Raji (cell line): Measurements from ENCODE around the gene CCDC117.

Experiments used
- POLR2A ChIP-seq: IDR thresholded peaks from 2 replicates; pipeline ENCODE4 v1.6.1; 2011; ENCODE audit warnings: low read depth, low read length, control low read depth; ENCODE audit not compliant: insufficient read depth

CCDC117 gene

DNA sequence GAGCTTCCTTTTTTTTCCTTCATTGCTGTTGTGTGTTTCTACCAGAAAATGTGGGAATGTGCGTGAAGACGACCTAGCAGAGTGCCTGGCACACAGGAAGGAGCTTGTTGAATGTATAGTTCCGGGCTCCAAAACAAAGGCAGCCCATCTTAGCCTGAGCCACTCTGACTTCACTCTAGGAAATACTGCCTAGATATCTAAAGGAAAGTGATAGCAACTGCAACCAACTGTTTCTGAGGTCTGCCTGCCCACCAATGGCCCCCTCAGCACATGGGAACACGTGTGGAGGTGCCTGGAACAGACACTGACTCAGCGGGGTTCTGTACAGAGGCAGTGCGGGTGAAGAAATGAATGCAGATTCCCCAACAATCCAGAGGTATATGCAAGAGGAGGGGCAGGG, 42.6 kb downstream of the CCDC117 start:
- TF ChIP-seq POLR2A, result no peak

DNA sequence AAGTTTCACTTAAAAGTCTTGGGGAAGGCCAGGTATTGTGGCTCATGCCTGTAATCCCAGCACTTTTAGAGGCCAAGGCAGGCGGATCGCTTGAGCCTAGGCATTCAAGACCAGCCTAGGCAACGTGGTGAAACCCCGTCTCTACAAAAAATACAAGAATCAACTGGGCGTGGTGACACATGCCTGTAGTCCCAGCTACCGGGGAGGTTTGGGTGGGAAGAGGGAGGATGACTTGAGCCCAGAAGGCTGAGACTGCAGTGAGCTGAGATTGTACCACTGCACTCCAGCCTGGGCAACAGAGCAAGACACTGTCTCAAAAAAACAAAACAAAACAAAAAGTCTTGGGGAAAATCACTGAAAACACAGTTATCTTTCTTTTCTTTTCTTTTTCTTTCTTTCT, 43.2 kb downstream of the CCDC117 start:
- no peak for TF ChIP-seq POLR2A

DNA sequence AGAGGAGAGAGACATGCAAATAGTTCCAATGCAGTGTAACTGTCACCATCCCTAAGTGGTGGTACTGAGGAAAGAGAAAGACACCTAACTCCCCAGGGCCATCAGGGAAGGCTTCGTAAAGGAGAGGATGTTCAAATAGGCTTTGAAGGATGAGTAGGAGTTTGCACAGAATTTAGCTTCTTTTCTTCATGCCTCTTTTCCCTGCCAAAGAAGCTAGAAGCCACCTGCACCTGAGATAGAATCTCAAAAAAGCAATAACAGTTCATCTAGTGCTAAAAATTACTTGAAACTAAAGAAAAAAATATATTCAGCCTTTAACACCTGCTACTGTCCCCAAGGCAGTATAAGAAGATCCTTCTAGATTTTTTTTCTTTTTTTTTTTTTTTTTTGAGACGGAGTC, 44.6 kb downstream of the CCDC117 start:
- TF ChIP-seq POLR2A, result no peak

DNA sequence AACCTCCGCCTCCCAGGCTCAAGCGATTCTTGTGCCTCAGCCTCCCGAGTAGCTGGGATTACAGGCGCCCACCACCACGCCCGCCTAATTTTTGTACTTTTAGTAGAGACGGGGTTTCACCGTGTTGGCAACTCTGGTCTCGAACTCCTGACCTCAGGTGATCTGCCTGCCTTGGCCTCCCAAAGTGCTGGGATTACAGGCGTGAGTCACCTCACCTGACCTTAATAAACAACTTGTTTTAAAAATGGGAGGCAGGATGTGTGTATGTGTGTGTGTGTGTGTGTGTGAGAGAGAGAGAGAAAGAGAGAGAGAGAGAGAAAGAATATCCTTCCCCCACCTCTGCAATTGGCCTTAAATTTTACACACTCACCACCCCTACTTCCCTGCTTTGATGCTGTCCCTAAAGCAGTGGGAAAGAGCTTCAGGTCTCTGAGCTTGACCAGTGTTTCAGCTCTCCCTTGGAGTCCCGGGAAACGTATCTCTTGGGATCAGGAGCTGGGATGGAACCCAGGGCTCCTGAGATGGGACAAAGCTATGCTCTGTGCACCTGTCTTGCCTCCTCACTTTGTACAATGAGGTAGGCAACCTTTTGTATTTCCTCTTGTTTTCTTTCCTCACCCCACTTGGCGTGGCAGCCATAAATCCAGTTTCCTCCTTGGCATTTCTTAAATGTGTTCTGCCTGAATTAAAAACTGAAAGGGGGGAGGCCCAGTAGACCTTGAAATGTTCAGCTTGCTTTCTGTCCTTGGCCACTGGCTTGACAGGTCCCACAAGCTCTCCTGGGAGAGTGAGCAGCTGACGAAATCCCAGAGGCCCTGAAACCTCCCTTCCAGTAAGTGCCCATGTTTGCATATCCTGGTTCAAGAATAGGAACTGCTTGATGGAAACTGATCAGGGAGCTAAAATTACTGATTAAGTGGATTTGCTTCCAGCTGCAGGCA, 45.7 kb downstream of the CCDC117 start:
- TF ChIP-seq POLR2A, result no peak

DNA sequence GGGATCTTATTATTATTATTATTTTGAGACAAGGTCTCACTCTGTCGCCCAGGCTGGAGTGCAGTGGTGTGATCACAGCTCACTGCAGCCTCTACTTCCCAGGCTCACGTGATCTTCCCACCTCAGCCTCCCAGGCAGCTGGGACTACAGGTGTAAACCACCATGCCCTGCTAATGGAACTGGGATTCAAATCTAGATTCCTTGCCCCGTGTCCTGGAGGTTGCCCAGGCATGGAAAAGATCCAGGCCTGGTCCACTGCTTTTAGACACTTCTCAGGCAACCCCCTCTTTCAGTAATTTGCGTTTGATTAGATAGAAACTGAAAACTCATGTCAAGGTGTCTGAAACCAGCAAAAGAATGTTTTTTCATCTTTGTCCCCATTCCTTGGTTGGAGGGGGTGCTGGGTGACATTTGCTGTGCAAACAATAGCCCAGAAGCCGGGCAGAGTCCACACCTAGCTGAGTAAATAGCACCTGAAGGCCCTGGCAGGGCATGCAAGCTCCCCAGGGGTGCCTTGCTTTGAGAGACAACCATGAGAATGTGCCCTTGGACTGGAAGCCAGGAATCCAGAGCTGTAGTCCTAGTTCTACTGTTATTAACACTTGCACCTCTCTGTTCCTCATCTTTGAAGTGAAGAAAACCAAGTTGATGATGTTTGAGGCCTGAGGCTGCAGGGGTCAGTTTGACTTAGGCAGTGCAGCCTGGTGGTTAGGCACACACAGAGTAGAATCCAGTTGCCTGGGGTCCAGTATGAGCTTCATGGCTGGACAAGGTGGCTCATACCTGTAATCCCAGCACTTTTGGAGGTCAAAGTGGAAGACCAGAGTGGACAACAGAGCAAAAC, 47.0 kb downstream of the CCDC117 start:
- TF ChIP-seq POLR2A, result 0 out of 2 replicates have a peak, but pooled peaks have one; percentile 17

DNA sequence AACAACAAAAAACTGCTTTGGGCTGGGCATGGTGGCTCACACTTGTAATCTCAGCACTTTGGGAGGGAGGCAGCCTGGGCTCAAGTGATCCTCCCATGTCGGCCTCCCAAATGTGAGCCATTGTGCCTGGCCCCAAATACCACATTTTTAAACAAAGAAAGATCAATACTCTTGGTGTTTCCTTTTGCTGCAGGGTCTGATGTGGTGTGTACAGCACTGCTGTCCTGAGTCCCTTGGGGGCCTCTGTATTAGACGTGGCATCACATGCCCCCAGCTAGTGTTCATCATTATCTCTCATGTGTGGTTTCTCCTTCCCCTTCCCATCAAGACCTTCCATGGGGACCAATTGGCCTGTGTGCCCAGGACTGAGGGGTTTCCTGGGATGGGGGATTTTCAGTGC, 48.4 kb downstream of the CCDC117 start:
- no peak for TF ChIP-seq POLR2A

DNA sequence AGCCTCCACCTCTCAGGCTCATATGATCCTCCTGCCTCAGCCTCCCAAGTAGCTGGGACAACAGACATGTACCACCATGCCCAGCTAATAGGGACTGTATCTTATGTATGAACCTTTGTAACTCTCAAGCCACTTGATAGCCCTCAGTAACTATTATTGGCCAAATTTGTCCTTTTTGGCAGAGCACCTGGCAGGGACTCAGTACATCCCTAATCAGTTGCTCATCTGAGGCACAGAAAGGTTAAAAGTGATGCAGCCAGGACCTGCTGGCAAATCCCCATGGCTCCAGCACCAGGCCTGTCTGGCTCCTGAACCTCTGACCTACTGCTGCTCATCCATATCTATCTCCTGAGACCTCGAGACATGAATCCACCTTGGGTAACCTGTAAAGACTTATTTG, 49.0 kb downstream of the CCDC117 start:
- TF ChIP-seq POLR2A, result no peak

DNA sequence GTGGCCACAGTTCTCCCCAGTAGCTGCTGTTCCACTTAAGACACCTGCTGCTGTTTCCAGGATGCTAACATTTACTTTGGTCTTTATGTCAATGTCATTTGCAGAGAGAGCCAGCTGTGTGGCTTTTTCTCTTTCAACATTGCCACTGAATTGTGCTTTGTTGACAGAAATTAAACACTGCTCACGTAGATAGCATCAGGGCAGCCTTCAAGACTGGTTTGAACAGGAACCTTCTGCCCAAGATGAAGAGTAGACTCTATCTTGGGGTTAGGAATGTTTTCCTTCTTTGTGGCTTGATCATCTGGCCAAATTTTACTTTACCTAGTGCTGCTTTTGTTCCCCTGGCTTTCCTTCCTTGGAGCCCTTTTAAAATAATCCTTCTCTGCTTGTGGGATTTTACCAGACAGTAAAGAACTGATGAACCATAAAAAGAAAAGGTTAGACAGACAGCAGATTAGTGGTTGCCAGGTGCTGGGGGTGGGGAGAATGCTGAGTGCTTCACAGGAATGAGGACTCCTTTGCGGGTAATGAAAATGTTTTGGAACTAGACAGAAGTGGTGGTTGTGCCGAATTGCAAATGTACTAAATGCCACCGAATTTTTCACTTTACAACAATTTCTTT, 50.5 kb downstream of the CCDC117 start:
- 0 out of 2 replicates have a peak, but pooled peaks have one; percentile 18 for TF ChIP-seq POLR2A

DNA sequence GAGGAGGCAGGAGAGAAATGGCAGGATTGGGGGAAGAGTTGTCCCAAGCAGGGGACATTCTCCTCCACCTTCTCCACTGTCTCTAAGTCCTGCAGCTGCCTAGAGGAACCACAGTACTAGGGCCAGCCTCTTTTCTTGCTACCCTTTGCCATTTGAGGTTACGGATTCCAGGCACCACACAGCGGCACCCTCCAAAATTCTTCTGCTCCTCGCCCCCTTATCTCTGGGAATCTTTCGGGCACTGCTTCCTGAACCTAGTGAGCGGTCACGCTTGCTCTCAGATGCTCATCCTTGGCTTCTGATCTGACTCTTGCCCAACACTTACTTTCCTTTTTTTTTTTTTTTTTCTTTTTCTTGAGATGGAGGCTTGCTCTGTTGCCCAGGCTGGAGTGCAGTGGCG, 54.4 kb downstream of the CCDC117 start:
- TF ChIP-seq POLR2A, result no peak

DNA sequence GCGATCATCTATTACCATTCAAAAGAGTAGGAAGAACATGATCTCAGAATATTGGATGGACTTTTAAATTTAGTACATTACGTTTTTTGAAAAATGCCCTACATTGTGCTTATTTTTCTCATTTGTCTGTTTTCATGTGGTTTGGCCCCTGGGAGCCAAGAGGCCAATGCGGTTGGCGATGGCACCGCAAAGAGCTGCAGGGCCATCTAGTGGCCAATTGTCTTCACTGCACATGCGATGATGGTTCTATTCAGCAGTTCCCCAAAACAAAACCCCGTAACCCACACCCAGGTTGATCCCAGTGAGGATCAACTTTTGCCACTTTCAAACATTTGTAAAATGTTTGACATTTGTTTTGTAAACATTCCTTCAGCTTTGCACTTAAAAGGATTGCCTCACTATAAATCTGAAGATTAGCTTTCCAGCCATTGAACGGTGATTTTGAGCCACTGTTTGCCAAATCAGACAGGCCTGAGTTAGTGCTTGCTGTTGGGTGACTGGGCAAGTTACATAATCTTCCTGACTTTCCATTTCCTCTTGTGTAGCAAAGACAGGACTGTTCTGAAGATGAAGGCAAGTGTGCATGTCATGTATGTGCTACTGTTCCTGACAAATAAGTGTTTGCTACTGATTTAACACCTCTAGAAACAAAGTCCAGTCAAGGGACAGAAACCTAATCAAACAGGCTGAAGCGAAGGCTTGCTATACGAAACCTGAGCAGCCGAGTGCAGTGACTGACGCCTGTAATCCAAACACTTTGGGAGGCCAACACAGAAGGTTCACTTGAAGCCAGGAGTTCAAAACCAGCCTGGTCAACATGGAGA, 57.1 kb downstream of the CCDC117 start:
- no peak for TF ChIP-seq POLR2A

DNA sequence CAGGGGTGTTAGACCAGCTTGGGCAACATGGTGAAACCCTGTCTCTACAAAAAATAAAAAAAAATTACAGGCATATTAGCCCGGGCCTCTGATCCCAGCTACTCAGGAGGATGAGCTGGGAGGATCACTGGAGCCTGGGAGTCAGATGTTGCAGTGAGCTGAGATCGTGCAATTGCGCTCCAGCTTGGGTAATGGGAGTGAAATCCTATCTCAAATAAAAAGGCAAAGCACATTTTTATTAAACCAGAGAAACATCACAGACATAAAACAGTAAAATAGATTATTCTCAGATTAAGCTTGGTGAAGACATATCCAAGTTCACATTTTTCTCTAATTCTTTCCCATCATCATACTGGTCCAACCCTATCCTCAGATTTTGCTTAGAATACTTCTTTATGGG, 57.9 kb downstream of the CCDC117 start:
- no peak for TF ChIP-seq POLR2A

DNA sequence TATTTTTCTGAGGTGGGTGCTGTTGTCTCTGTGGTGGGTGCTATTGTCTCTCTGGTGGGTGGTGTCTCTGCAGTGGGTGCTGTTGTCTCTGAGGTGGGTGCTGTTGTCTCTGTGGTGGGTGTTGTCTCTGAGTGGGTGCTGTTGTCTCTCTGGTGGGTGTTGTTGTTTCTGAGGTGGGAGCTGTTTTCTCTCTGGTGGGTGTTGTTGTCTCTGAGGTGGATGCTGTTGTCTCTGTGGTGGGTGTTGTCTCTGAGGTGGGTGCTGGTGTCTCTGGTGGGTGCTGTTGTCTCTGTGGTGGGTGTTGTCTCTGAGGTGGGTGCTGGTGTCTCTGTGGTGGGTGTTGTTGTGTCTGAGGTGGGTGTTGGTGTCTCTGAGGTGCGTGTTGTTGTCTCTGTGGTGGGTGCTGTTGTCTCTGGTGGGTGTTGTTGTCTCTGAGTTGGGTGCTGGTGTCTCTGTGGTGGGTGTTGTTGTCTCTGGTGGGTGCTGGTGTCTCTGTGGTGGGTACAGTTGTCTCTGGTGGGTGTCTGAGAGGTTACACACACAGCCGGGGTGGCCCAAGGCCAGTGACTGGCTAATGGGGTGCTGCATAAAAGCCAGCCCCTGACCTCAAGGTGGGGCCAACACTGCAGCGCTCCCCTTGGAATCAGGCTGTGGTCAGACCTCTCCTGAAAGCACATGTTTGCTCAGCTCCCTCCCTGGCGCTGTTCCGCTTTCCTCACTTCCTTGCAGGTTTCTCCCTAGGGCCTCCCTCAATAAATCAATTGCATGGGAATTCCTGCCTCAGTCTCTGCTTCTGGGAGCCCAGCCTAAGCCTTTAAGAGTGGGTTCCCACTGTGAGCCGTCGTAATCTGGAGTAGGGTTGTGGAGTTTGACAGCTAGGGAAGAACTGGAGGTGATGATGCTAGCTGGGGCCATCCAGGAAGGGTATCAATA, 58.9 kb downstream of the CCDC117 start:
- no peak for TF ChIP-seq POLR2A

DNA sequence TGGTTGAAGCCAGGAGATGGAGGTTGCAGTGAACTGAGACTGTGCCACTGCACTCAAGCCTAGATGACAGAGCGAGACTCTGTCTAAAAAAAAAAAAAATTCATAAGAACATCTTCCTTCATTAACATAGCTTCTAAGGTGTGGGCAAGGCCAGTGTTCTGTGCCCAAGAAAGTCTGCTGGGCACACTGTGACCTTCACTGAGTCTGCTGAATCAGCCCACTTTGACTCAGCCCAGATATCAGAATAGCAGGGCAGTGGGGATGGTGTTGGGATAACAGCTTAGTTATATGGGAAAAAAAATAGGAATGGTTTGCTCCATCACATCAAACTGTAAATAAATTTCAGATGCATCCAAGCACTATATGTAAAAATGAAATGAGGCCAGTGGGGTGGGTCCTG, 60.2 kb downstream of the CCDC117 start:
- TF ChIP-seq POLR2A, result no peak
